ENCODE results near the gene INTS4. TPM values are rescaled to one million over a fixed set of nuclear protein-coding genes. Genes with fewer than 3 reads are reported as not detected.
"Not testable (repeated sequence)": the region's sequence is repeated elsewhere in the genome, so short reads cannot be mapped to it uniquely, and the experiment has no call there.

The INTS4 gene
- total and polyA plus RNA-seq, 2 donors from 2014 or later, result 16.7 to 34.6 TPM

- H3K9me3 ChIP-seq (ENCODE audit: control insufficient read depth in 2 of 3, insufficient read depth in 1 of 3, low read length in 3 of 3); DNase-seq; H3K9ac ChIP-seq (ENCODE audit: low read length in 3 of 3); FAIRE-seq; intact Hi-C loops (cut with DNase I); H3K4me3 ChIP-seq (ENCODE audit: low read length in 3 of 3); H3K27ac ChIP-seq (ENCODE audit: low read depth in 2 of 2, low read length in 2 of 2); H3K36me3 ChIP-seq (ENCODE audit: control insufficient read depth in 2 of 3, insufficient read depth in 3 of 3, low read length in 3 of 3); H3K4me1 ChIP-seq (ENCODE audit: control insufficient read depth in 2 of 3, insufficient read depth in 2 of 3, low read depth in 1 of 3, low read length in 3 of 3); H3K27me3 ChIP-seq (ENCODE audit: control insufficient read depth, insufficient read depth, low read length): not testable (repeated sequence)
Observed at GRCh38 chr11:77943296-77943695, 51.2 kb downstream of the INTS4 start.

- H3K4me1 ChIP-seq (ENCODE audit: control insufficient read depth in 2 of 3, insufficient read depth in 2 of 3, low read depth in 1 of 3, low read length in 3 of 3); DNase-seq; H3K27me3 ChIP-seq (ENCODE audit: control insufficient read depth, insufficient read depth, low read length); H3K9me3 ChIP-seq (ENCODE audit: control insufficient read depth in 2 of 3, insufficient read depth in 1 of 3, low read length in 3 of 3); H3K9ac ChIP-seq (ENCODE audit: low read length in 3 of 3); H3K27ac ChIP-seq (ENCODE audit: low read depth in 2 of 2, low read length in 2 of 2); H3K36me3 ChIP-seq (ENCODE audit: control insufficient read depth in 2 of 3, insufficient read depth in 3 of 3, low read length in 3 of 3); intact Hi-C loops (cut with DNase I); FAIRE-seq; H3K4me3 ChIP-seq (ENCODE audit: low read length in 3 of 3): not testable (repeated sequence)
Observed at GRCh38 chr11:77942465-77942864, 52.0 kb downstream of the INTS4 start.

- H3K4me1 ChIP-seq (ENCODE audit: control insufficient read depth in 2 of 3, insufficient read depth in 2 of 3, low read depth in 1 of 3, low read length in 3 of 3); H3K27ac ChIP-seq (ENCODE audit: low read depth in 2 of 2, low read length in 2 of 2); H3K27me3 ChIP-seq (ENCODE audit: control insufficient read depth, insufficient read depth, low read length); H3K4me3 ChIP-seq (ENCODE audit: low read length in 3 of 3); DNase-seq; H3K9me3 ChIP-seq (ENCODE audit: control insufficient read depth in 2 of 3, insufficient read depth in 1 of 3, low read length in 3 of 3); intact Hi-C loops (cut with DNase I); H3K9ac ChIP-seq (ENCODE audit: low read length in 3 of 3); FAIRE-seq; H3K36me3 ChIP-seq (ENCODE audit: control insufficient read depth in 2 of 3, insufficient read depth in 3 of 3, low read length in 3 of 3): not testable (repeated sequence)
Observed at GRCh38 chr11:77933596-77933995, 60.9 kb downstream of the INTS4 start.

GRCh38 chr11:77930334-77931208 lies 63.9 kb downstream of the INTS4 start:
- H3K9me3 ChIP-seq (ENCODE audit: control insufficient read depth in 2 of 3, insufficient read depth in 1 of 3, low read length in 3 of 3); H3K4me3 ChIP-seq (ENCODE audit: low read length in 3 of 3); H3K9ac ChIP-seq (ENCODE audit: low read length in 3 of 3); FAIRE-seq; H3K27ac ChIP-seq (ENCODE audit: low read depth in 2 of 2, low read length in 2 of 2); H3K4me1 ChIP-seq (ENCODE audit: control insufficient read depth in 2 of 3, insufficient read depth in 2 of 3, low read depth in 1 of 3, low read length in 3 of 3); H3K36me3 ChIP-seq (ENCODE audit: control insufficient read depth in 2 of 3, insufficient read depth in 3 of 3, low read length in 3 of 3); intact Hi-C loops (cut with DNase I); DNase-seq; H3K27me3 ChIP-seq (ENCODE audit: control insufficient read depth, insufficient read depth, low read length): not testable (repeated sequence)

GRCh38 chr11:77917713-77918112 lies 76.8 kb downstream of the INTS4 start:
- H3K4me1 ChIP-seq (ENCODE audit: control insufficient read depth in 2 of 3, insufficient read depth in 2 of 3, low read depth in 1 of 3, low read length in 3 of 3); H3K27ac ChIP-seq (ENCODE audit: low read depth in 2 of 2, low read length in 2 of 2); FAIRE-seq; DNase-seq; H3K9ac ChIP-seq (ENCODE audit: low read length in 3 of 3); H3K9me3 ChIP-seq (ENCODE audit: control insufficient read depth in 2 of 3, insufficient read depth in 1 of 3, low read length in 3 of 3); intact Hi-C loops (cut with DNase I); H3K36me3 ChIP-seq (ENCODE audit: control insufficient read depth in 2 of 3, insufficient read depth in 3 of 3, low read length in 3 of 3); H3K27me3 ChIP-seq (ENCODE audit: control insufficient read depth, insufficient read depth, low read length); H3K4me3 ChIP-seq (ENCODE audit: low read length in 3 of 3): not testable (repeated sequence)

- H3K4me3 ChIP-seq (ENCODE audit: low read length in 3 of 3); FAIRE-seq; H3K9me3 ChIP-seq (ENCODE audit: control insufficient read depth in 2 of 3, insufficient read depth in 1 of 3, low read length in 3 of 3); intact Hi-C loops (cut with DNase I); H3K27ac ChIP-seq (ENCODE audit: low read depth in 2 of 2, low read length in 2 of 2); H3K9ac ChIP-seq (ENCODE audit: low read length in 3 of 3); H3K4me1 ChIP-seq (ENCODE audit: control insufficient read depth in 2 of 3, insufficient read depth in 2 of 3, low read depth in 1 of 3, low read length in 3 of 3); H3K36me3 ChIP-seq (ENCODE audit: control insufficient read depth in 2 of 3, insufficient read depth in 3 of 3, low read length in 3 of 3); H3K27me3 ChIP-seq (ENCODE audit: control insufficient read depth, insufficient read depth, low read length): not testable (repeated sequence)
- peak in 3 of 5 donors; percentile 9 to 56 (median 17) for DNase-seq
Observed at GRCh38 chr11:77914307-77914791, 80.1 kb downstream of the INTS4 start.

- H3K9ac ChIP-seq (ENCODE audit: low read length in 3 of 3); H3K27ac ChIP-seq (ENCODE audit: low read depth in 2 of 2, low read length in 2 of 2); FAIRE-seq; intact Hi-C loops (cut with DNase I); H3K4me3 ChIP-seq (ENCODE audit: low read length in 3 of 3); DNase-seq; H3K36me3 ChIP-seq (ENCODE audit: control insufficient read depth in 2 of 3, insufficient read depth in 3 of 3, low read length in 3 of 3); H3K4me1 ChIP-seq (ENCODE audit: control insufficient read depth in 2 of 3, insufficient read depth in 2 of 3, low read depth in 1 of 3, low read length in 3 of 3); H3K27me3 ChIP-seq (ENCODE audit: control insufficient read depth, insufficient read depth, low read length); H3K9me3 ChIP-seq (ENCODE audit: control insufficient read depth in 2 of 3, insufficient read depth in 1 of 3, low read length in 3 of 3): not testable (repeated sequence)
Observed at GRCh38 chr11:77913608-77914306, 80.7 kb downstream of the INTS4 start.

GRCh38 chr11:77910828-77911227 lies 83.6 kb downstream of the INTS4 start:
- H3K27me3 ChIP-seq (ENCODE audit: control insufficient read depth, insufficient read depth, low read length); H3K4me3 ChIP-seq (ENCODE audit: low read length in 3 of 3); H3K9me3 ChIP-seq (ENCODE audit: control insufficient read depth in 2 of 3, insufficient read depth in 1 of 3, low read length in 3 of 3); H3K27ac ChIP-seq (ENCODE audit: low read depth in 2 of 2, low read length in 2 of 2); H3K9ac ChIP-seq (ENCODE audit: low read length in 3 of 3); intact Hi-C loops (cut with DNase I); FAIRE-seq; H3K36me3 ChIP-seq (ENCODE audit: control insufficient read depth in 2 of 3, insufficient read depth in 3 of 3, low read length in 3 of 3); H3K4me1 ChIP-seq (ENCODE audit: control insufficient read depth in 2 of 3, insufficient read depth in 2 of 3, low read depth in 1 of 3, low read length in 3 of 3): not testable (repeated sequence)
- peak in 3 of 5 donors; percentile 10 to 29 (median 18) for DNase-seq

Data from kidney (tissue), 11 donors.